GM19099 (cell line): ENCODE results near the gene ZNF330.

Source experiments
- POLR2A ChIP-seq: IDR thresholded peaks from 3 replicates; pipeline ENCODE4 v1.6.1; 2011; ENCODE audit warnings: low read depth; ENCODE audit not compliant: insufficient read length; ENCODE audit errors: extremely low read depth

ZNF330 gene

GRCh38 chr4:141255016-141255415, 34.3 kb downstream of the ZNF330 start:
- no peak for TF ChIP-seq POLR2A

GRCh38 chr4:141258558-141258957, 37.9 kb downstream of the ZNF330 start:
- no peak for TF ChIP-seq POLR2A

DNA sequence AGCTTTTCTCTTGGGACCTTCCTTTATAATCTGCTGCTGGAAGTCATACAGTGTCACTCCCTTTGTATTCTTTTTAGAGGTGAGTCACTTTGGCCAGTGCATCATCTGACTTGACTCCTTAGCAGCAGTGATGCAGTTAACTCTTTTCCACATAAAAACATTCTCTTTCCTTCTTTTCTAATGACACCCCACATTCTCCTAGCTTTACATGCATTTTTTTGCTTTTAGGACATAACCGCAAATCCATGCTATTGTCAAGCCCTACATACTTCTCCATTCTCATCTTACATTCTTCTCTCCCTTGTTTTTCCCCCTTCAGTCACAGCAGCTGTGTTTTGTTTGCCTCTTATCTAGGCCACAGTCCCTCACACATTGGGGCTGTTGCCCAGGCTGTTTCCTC, 55.1 kb downstream of the ZNF330 start:
- no peak for TF ChIP-seq POLR2A

DNA sequence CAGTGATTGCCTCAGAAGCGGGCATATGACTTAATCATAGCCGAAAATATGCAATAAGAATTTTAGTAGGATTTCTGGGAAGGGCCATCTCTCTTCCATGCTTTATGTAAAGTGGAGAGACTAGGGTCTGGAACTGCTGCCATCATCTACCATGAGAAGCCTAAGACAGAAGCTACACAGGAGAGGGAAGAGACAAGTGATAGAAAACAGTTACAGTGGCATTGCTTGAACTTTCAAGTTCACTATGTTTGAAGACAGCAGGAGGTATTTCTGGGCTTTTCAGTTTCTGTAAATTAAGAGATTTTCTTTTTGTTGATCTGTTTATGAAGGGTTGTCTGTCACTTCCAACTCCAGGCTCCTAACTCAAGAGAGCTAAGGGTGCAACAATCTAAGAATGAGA, 62.5 kb downstream of the ZNF330 start:
- TF ChIP-seq POLR2A = no peak

DNA sequence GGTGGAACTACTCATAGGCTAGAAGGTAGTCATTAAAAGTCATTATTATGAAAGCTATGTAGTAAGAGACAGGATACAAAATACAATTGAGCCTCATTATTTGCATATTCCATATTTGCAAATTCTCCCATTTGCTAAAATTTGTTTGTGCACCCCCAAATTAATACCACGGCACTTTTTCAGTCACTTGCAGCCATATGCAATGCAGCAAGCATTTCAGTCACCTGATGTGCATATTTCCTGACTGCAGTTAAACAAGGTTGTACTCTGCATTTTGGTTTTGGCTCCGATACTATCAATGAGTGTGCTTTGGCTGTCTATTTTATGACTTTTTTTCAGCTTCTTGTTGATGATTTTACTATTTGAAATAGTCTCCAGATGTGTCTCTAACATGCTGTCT, 62.9 kb downstream of the ZNF330 start:
- TF ChIP-seq POLR2A = no peak
